GM18873 (cell line): ENCODE results near the gene FERMT2.

Experiments
- ATAC-seq: cut with Tn5 transposase; IDR thresholded peaks from one replicate; pipeline ENCODE4 v1.9.1; 2021; ENCODE audit warnings: mild to moderate bottlenecking, moderate library complexity, moderate number of reproducible peaks; ENCODE audit not compliant: unreplicated experiment, low FRiP score

The FERMT2 gene

DNA sequence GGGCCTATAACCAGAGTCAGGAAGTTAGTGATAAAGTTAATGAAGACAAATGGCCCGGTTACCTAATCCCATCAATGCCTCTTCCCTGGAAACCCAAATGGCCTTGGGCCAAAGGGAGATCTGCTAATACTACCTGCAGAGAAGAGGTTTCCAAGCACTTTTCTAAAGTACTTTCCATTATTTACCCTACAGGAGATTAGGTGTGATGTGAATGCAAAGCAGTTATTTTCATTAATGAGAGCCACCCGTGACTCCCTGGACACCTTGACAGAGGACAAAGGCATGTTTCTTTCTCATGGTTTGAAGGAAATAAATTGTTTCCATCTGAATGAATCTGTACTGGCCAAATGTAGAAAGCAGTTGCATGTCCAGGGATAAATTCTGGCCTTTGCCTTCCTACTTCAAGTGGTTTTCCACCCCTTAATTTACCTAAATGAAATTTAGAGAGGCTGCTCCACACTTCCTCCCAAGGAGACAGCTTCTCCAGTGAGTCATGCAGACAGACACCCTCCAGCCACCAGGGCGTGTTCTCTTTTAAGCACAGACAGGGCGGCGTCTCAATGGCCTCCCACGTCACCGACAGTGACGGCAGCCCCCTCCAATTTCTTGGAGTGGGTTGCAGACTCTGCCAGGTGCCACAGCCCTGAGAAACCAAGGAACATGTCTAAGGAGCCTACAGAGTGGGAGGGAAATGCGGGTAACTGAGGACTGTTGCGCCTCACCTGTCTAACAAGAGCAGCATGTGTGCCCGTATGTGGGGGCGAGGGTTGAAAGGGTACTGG, 115.5 kb downstream of the FERMT2 start:
- ATAC-seq, result no peak

DNA sequence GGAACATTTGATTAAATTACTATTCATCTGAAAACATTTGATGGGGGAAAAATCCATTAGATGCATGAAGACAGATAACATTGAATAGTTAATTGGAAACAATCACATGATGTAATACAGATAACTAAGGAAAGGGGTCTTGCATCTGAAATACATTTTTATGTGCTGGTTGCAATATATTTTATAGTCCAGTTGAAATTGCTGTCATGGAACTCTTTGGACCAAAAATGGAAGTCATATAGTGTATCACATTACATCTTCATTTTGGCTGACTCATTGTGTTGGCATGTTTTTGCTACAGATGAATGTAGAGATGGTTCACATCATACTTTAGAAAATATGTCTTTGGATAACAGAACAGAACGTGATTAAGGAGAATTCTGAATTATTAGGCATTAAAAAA, 116.4 kb downstream of the FERMT2 start:
- ATAC-seq, result no peak

DNA sequence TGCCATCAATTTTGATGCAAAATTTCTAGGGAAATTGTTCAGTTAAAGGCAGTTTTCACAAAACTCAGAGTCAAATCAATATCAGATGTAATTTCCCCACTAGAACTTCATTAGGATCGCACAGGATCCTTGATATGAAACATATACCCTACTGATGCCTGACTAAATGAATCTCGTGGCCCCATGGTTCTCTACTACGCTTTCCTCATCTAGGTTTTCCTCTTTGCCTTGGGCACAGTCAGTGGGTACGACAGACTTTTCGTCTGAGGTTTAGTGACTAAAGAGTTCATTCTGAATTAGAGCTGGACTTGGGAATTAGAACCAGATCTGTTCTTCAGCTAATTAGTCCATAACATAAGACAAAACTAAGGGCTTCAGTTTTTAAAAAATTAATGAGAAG, 117.0 kb downstream of the FERMT2 start:
- no peak for ATAC-seq

DNA sequence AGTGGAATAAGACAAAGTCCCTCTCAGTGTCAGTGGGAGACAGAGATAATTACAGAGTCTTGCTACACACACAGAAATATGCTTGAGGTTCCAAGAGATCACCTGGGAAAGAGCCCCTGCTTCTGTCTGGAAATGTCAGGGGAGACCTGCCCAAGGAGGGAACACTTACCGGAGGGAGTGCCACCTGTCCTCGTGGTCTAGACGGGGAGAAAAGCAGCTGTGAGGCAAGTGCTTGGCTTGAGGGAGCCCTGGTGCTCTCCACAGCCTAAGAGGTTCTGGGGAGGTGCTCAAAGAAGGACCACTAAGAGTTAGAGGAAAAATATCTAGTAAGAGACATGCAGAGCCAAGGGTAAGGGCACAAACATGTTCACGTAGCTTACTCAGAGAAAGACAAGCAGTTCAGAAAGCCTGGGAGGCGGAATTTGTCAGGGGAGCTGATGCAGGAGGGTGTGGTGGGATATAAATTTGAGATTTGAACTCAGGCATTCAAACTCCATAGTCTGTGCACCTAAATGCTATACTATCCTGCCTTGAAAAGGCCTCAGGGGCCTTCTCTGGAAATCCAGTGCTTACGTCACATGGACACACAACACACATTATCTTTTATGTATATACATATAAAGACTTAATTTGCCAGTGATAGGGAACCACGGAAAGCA, 121.2 kb downstream of the FERMT2 start:
- no peak for ATAC-seq

DNA sequence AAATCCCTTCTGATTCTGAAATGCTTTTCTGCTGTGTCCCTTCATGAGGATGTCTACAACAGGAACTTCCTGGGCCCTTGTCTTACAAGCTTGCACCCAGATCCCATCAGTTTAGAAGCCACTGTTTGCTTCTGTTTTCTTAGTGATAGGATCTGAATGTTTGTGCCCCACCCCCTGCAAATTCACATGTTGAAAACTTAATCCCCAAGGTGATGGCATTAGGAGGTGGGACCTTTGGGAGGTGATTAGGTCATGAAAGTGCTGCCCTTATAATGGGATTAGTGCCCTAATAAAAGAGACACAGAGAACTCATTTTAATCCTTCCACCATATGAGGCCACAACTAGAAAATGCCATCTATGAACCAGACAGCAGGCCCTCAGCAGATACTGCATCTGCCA, 123.4 kb downstream of the FERMT2 start:
- no peak for ATAC-seq

DNA sequence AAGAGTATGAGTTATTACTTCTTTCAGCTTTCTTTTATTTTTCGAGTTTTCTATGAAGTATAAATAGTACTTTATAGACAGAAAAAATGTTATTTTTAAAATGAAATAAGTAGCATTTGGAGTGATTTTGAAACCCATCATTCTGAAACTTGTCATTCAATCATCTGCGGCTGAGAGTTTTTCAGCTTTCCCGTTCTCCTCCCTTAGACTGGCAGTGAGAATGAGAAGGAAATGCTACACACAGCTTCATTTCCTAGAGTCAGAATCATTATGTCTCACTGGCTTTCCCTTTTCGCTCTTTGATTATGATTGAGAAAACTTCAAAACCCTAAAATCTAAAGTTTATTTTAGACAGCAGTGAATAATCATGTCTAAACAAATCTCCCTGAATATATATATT, 125.8 kb downstream of the FERMT2 start:
- no peak for ATAC-seq

DNA sequence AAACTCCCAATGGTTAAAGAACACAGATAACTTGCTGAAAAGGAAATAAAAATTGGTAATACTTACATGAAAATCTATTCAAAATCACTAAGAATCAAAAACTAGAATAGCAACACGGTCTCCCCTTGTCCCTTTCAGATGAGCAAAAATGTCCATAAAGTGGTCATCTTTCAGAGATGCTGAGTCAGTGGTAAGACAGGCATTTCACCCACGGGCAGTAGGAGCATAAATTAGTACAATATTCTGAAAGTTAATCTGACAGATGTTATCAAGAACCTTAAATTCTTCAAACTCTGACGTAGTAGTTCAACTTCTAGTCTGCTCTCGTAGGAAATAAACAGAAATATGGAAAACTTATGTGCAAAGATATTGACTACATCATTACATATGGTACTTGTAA, 126.4 kb downstream of the FERMT2 start:
- no peak for ATAC-seq

DNA sequence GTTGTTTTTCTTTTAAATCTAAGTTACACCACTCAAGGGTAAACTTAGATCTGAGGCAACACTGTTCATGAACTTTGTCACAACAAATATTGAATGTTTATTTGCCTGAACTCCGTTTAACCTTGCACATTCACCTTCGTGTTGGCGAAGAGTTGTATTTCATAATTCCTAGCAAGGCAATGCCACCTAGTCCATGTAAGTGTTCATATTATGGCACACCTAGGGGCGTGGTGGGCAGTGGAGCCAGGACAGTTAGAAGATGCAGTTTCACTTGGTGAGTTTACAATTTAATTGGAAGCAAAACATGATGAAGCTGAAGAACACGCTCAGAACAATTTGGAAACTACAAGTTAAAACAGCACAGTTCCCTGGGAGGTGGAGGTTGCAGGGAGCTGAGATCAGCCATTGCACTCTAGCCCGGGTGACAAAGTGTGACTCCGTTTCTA, 129.0 kb downstream of the FERMT2 start:
- no peak for ATAC-seq

DNA sequence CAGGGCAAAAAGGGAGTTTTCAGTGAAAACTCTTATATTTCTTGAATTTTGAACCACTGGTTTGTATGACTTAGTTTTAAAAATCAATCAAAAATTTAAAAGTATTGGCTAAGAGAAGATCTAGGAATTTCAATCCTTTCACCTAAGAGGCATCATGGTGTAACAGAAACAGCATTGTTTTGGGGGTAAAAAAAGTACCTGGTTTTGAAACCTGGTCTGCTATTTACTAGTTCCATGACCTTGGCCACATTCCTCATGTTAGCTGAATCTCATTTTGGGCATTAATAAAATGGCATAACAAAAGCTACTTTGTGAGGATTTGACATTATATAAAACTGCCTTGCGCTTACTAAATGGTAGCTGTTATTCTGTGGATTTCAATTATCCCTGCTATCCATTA, 142.7 kb downstream of the FERMT2 start:
- no peak for ATAC-seq
